Adipocyte (in vitro differentiated cells): ENCODE measurements around the gene PLPP3.
"Not testable (repeated sequence)": the region's sequence is repeated elsewhere in the genome, so short reads cannot be mapped to it uniquely, and the experiment has no call there.

Experiments
- DNase-seq: peaks from one replicate; pipeline ENCODE4 v3.0.0-alpha.2; 2015; ENCODE audit warnings: low read depth
- H3K27me3 ChIP-seq: replicated peaks from 2 replicates; pipeline ENCODE4 v1.7.0; 2013; ENCODE audit warnings: mild to moderate bottlenecking, low read length, moderate library complexity; ENCODE audit not compliant: control insufficient read depth, insufficient read depth
- H3K36me3 ChIP-seq: 2 replicates; pipeline ENCODE4 v1.7.0; 2013; ENCODE audit warnings: low read length, mild to moderate bottlenecking, moderate library complexity; ENCODE audit not compliant: control insufficient read depth, insufficient read depth, severe bottlenecking
- H3K4me1 ChIP-seq: 2 replicates; pipeline ENCODE4 v1.7.0; 2013; ENCODE audit warnings: mild to moderate bottlenecking, low read length, moderate library complexity; ENCODE audit not compliant: control insufficient read depth, insufficient read depth
- H3K4me3 ChIP-seq: 2 replicates; pipeline ENCODE4 v1.7.0; 2013; ENCODE audit warnings: mild to moderate bottlenecking, low read length, moderate library complexity
- H3K9ac ChIP-seq: 2 replicates; pipeline ENCODE4 v1.7.0; 2013; ENCODE audit warnings: mild to moderate bottlenecking, low read length, moderate library complexity
- H3K9me3 ChIP-seq: 2 replicates; pipeline ENCODE4 v1.7.0; 2013; ENCODE audit warnings: mild to moderate bottlenecking, low read length, moderate library complexity; ENCODE audit not compliant: control insufficient read depth

PLPP3 gene

DNA sequence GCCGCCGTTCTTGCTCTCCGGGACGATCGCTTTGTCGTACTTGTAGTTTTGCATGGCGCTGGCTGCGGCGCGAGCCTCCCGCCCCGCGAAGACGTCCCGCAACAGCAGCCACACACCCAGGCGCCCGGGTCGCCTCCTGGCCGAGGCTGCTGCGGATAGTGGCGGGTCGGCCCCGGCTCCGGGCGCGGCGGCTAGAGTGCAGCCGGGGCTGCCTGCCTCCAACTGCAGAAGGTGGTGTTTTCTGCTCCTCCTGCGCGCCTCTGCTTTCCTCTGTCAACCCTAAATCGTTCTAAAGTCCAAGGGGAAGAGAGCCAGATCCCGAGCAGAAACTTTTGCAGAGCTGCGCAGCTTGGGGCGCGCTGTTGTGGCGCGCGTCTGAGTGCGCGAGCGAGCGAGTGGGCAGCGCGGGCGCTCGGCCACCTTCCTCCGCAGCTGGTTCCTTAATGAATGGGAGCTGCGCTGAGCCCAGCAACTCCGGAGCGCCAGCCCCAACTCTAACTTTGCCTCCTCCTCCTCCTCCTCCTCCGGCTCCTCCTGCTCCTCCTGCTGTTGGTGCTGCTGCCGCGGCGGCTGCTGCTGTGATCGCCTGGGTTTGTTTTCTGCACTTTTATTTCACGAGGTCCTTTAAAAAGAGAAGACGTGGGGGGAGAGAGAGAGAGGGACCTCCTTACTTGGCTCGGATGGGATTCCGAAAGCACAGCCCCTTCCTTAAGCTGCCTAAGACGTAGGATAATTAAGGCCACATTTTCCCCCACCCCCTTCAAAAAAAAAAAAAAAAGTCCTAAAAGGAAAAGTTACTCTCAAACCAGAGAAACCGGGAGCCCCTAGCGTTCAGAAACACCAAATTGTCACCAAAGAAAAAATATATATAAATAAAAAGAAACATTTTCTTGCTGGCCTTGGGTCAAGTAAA lies at the start of gene PLPP3:
Gene PLPP3, minus strand, starts transcription at position 601 of the 913 bp plus-strand sequence. Its CDS starts 547 bp downstream, at position 54.
- peak; percentile 98 for DNase-seq
- H3K4me3 ChIP-seq = peak within 1 kb of the TSS; percentile 96
- no peaks in the 10 kb centered on the region for H3K36me3 ChIP-seq
- H3K27me3 ChIP-seq = no peaks in the 10 kb centered on the region
- peaks cover 34% of the 10 kb centered on the region for H3K4me1 ChIP-seq
- no peaks in the 10 kb centered on the region for H3K9me3 ChIP-seq
- H3K9ac ChIP-seq = peak within 1 kb of the TSS; percentile 94

DNA sequence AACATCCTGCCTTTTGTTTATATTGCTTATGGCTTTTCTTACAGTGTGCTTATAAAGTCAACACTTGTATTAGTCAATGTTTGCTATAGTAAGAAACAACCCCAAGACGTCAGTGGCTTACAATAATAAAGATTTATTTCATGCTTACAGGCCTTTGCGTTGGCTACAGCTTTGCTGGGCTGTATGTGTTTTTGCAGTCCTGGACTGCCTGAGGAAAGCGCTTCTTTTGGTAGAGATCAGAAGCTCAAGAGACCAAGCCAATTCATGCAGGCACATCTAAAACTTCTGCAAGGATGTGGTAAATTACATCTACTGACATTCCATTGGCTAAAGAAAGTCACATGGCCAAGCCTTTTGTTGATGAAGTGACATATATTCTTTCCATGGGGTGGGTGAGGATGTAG lies 48.3 kb upstream of the PLPP3 start:
- Histone ChIP-seq H3K4me3 (no peak overlapping the region), H3K27me3 (no peaks in the 10 kb centered on the region), H3K9me3 (no peaks in the 10 kb centered on the region), H3K4me1 (peaks cover 18% of the 10 kb centered on the region), H3K9ac (no peak overlapping the region), H3K36me3 (no peaks in the 10 kb centered on the region)
- DNase-seq = no peak

DNA sequence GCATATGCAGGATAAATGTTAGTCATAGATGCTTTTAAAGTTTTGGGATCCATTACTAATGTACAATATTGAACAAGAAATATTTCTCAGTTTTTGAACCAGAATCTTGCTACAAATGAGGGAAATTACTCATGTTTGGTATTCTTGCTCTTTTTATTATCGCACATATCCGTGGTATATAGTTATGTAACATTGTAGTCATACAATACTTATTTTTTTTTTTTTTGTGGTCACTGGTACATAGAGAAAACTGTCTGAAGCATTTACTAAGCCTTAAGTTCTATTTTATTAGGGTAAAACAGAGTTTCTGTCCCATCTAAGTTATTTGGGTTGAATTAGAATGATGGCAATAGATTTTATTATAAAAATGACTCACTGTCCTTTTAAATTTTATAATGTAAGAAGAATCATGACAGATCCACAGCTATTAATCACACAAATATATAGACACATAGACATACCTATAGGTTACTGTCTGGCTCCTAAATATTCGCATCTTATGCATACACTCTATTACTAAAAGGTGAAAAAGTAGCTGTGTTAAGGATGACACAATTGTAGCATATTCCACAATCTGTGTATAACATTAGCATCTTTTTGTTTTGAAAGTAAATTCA lies 47.8 kb upstream of the PLPP3 start:
- no peaks in the 10 kb centered on the region for H3K9me3 ChIP-seq
- H3K27me3 ChIP-seq = no peaks in the 10 kb centered on the region
- H3K4me3 ChIP-seq = no peak overlapping the region
- no peak overlapping the region for H3K9ac ChIP-seq
- DNase-seq = no peak
- H3K36me3 ChIP-seq = no peaks in the 10 kb centered on the region
- H3K4me1 ChIP-seq = peaks cover 18% of the 10 kb centered on the region

DNA sequence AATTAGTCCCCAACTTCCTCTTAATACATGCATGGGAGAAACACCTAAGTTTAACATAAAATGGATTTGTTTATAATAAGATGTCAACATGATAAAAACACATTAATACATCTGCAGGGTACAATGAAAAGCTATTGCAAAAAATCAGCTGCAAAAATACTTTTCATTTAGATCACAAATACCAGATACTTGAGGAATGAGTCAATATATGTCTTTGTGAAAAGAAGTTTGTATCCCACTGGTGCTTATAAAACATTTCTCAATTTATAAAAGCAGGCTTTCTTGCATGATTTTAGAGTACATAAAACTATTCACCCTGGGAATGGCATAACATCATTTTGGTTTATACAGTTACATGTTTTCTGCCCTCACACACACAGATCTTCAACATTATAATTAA lies 47.2 kb upstream of the PLPP3 start:
- Histone ChIP-seq H3K27me3 (no peaks in the 10 kb centered on the region), H3K9ac (no peak overlapping the region), H3K9me3 (no peaks in the 10 kb centered on the region), H3K4me1 (peaks cover 18% of the 10 kb centered on the region), H3K36me3 (no peaks in the 10 kb centered on the region), H3K4me3 (no peak overlapping the region)
- DNase-seq = peak; percentile 60

DNA sequence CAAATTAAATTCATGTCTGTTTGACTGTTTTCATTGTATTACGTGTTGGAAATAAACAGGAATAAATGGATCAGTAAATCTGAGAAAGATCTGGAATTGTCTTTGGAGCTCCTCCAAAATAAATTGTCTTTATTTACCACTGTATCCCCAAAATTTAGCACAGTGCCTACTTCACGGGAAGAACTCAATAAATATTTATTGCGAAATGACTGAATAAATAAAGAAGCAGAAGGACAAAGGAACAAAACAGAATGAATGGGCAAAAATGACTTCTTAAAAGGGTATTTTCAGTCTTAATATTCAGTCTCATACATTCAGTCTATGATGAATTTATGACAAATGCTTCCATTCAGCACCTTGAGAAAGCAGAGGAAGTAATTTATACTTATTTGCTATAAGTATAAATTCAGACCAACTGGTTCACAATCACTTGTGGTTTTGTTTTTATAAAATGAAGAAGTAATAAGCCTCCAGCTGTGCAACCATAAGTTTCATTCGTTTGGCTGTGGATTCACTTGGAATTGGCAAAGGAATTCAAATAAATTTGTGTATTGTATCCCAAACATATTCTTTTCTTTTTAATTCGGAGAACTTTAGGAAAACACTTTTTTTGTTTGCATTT lies 46.6 kb upstream of the PLPP3 start:
- no peak for DNase-seq
- Histone ChIP-seq H3K36me3 (no peaks in the 10 kb centered on the region), H3K4me1 (peaks cover 18% of the 10 kb centered on the region), H3K9me3 (no peaks in the 10 kb centered on the region), H3K27me3 (no peaks in the 10 kb centered on the region), H3K4me3 (no peak overlapping the region), H3K9ac (no peak overlapping the region)

DNA sequence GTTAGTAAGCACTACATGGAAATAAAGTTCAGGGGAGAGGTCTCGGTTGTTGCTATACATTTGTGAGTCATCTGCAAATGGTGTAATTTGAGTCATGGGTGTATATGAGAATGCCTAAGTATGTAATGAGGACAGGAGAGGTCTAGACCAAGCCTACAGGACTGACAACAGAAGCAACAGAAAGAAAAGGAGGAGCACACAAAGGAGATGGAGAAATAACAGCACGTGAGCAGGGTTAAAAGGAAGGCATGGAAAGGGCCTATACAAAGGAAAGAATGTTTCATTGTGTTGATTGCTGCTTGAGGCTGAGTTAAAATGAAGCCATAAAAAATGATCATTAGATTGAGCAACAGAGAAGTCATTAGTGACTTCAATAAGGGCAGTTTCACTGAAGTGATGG lies 37.8 kb upstream of the PLPP3 start:
- Histone ChIP-seq H3K27me3 (no peaks in the 10 kb centered on the region), H3K36me3 (no peaks in the 10 kb centered on the region), H3K9ac (no peak overlapping the region), H3K4me3 (no peak overlapping the region), H3K9me3 (peaks cover 8% of the 10 kb centered on the region), H3K4me1 (no peaks in the 10 kb centered on the region)
- peak; percentile 28 for DNase-seq

DNA sequence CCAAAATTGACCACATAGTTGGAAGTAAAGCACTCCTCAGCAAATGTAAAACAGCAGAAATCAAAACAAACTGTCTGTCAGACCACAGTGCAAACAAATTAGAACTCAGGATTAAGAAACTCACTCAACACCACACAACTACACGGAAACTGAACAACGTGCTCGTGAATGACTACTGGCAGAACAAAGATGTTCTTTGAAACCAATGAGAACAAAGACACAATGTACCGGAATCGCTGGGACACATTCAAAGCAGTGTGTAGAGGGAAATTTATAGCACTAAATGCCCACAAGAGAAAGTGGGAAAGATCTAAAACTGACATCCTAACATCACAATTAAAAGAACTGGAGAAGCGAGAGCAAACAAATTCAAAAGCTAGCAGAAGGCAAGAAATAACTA lies 31.4 kb upstream of the PLPP3 start:
- not testable (repeated sequence) for H3K4me1 ChIP-seq, DNase-seq, H3K27me3 ChIP-seq, H3K36me3 ChIP-seq, H3K4me3 ChIP-seq, H3K9ac ChIP-seq
- peaks cover 12% of the 10 kb centered on the region for H3K9me3 ChIP-seq

DNA sequence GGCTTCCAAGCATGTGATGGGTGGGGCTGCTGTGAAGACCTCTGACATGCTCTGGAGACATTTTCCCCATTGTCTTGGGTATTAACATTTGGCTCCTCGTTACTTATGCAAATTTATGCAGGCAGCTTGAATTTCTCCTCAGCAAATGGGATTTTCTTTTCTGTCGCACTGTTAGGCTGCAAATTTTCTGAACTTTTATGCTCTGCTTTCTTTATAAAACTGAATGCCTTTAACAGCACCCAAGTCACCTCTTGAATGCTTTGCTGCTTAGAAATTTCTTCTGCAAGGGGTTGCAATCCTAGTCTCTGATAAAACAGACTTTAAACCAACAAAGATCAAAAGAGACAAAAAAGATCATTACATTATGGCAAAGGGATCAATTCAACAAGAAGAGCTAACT lies 30.7 kb upstream of the PLPP3 start:
- H3K4me3 ChIP-seq, H3K36me3 ChIP-seq, H3K27me3 ChIP-seq, H3K4me1 ChIP-seq, H3K9ac ChIP-seq, DNase-seq: not testable (repeated sequence)
- H3K9me3 ChIP-seq = peaks cover 12% of the 10 kb centered on the region

DNA sequence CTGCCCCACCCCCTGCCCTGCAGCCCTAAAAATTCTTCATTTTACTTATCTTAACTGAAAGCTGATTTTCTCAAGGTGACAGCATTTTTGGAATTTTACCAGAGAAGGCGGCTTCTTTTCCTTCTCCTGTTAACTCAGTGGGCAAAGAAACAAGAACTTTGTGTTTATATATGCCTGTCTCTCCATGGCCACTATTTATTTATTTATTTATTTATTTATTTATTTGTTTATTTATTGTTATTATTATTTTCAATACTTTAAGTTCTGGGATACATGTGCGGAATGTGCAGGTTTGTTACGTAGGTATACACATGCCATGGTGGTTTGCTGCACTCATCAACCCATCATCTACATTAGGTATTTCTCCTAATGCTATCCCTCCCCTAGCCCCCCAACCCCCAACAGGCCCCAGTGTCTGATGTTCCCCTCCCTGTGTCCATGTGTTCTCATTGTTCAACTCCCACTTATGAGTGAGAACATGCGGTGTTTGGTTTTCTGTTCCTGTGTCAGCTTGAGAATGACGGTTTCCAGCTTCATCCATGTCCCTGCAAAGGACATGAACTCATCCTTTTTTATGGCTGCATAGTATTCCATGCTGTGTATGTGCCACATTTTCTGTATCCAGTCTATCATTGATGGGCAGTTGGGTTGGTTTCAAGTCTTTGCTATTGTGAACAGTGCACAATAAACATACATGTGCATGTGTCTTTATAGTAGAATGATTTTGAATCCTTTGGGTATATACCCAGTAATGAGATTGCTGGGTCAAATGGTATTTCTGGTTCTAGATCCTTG lies 16.2 kb upstream of the PLPP3 start:
- not testable (repeated sequence) for H3K9ac ChIP-seq, DNase-seq, H3K27me3 ChIP-seq

DNA sequence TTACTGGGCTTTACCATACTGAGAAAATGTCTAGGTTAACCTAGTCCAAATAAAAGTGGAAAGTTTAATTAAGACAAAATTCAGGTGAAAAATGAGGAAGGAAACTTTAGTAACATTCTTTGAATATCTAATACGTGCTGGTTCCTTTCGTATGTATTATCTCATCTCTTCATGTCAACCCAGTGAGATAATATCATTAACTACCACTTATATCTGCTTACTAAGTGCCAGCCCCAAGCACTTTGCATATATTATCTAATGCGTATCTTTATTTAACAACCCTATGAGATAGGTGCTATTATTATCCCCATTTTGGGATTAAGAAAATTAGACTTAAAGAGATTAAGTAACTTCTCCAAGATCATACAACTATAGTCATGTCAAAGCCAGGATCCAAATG lies 12.5 kb upstream of the PLPP3 start:
- no peak overlapping the region for H3K9ac ChIP-seq
- no peak overlapping the region for H3K4me3 ChIP-seq
- H3K4me1 ChIP-seq = no peaks in the 10 kb centered on the region
- H3K9me3 ChIP-seq = peaks cover 9% of the 10 kb centered on the region
- H3K27me3 ChIP-seq = no peaks in the 10 kb centered on the region
- no peak for DNase-seq
- no peaks in the 10 kb centered on the region for H3K36me3 ChIP-seq

More for the DNA sequence above, 16.2 kb upstream of the PLPP3 start:
- H3K4me3 ChIP-seq, H3K4me1 ChIP-seq, H3K9me3 ChIP-seq, H3K36me3 ChIP-seq: not testable (repeated sequence)
